ENCODE measurements around the gene IGF2BP1. TPM values are rescaled to one million over a fixed set of nuclear protein-coding genes. Genes with fewer than 3 reads are reported as not detected.
"Not testable (repeated sequence)": the region's sequence is repeated elsewhere in the genome, so short reads cannot be mapped to it uniquely, and the experiment has no call there.

The IGF2BP1 gene
- total RNA-seq, 1 donor from 2014 or later: 0.02 TPM

GRCh38 chr17:49089094-49089493 is 91.9 kb downstream of the IGF2BP1 start:
- intact Hi-C loops (cut with micrococcal nuclease): no loop called here

DNA sequence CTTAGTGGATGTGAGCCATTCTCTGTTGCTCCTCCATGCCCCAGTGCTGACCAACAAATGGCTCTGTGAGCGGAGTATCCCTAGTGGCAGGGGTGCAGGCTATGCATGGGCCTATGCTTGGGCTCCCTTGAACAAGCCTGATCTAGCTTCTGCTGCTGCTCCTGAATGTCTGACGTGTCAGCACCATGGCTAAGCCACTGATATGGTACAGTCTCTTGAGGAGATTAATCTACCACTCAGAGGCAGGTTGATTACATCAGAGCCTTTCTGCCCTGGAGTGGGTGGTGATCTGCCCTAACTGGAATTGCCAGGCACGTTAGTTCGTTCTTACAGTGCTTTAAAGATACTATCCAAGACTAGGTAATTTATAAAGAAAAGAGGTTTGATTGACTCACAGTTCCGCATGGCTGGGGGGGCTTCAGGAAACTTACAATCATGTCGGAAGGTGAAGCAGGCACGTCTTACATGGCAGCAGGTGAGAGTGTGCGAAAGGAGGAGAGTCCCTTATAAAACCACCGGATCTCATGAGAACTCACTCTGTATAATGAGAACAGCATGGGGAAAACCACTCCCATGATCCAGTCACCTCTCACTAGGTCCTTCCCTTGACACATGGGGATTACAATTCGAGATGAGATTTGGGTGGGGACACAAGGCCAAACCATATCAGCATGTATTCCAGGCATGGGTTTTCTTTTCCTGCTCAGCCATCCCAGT is 93.9 kb downstream of the IGF2BP1 start:
- intact Hi-C loops (cut with micrococcal nuclease): no loop called here

GRCh38 chr17:49093131-49093530 is 95.9 kb downstream of the IGF2BP1 start:
- intact Hi-C loops (cut with micrococcal nuclease): no loop called here

DNA sequence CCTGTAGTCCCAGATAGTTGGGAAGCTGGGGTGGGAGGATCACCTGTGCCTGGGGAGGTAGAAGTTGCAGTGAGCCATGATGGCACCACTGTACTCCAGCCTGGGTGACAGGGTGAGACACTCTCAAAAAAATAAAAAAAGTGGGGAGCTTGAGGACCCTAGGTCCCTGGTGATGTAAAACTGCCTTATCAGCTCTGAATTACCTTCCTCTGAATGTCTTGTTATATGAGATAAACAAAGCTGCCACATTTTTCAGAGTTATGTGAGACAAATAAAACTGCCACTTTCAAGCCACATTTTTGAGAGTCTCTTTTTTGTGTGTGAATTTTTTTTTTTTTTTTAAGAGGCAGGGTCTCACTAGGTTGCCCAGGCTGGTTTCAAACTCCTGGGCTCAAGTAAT is 103.4 kb downstream of the IGF2BP1 start:
- intact Hi-C loops (cut with micrococcal nuclease): no loop called here

DNA sequence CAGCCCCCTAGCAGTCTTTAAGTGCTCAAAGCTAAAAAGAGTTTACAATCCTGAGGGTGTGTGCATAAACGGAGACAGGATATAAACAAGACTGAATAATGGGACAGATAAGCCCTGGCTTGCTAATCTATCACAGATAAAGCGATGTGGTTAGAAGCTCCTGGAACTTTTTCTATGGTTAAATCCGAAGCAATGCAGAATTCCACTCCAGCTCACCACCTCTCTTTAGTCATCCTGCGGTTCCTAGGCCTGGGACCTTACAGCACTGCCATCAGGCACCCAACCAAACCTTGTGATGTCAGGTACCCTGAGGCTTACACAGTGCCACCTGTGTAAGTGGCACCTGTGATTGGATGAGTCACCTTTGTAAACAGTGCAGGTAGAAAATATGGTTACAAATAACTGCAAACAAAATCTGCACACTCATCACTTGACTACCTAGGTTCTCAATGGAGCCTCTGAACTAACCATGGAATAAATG is 103.9 kb downstream of the IGF2BP1 start:
- intact Hi-C loops (cut with micrococcal nuclease): no loop called here

- intact Hi-C loops (cut with micrococcal nuclease): not testable (repeated sequence)
Observed at GRCh38 chr17:49103360-49103759, 106.2 kb downstream of the IGF2BP1 start.

GRCh38 chr17:49104511-49105074 is 107.4 kb downstream of the IGF2BP1 start:
- intact Hi-C loops (cut with micrococcal nuclease): no loop called here

Other genes starting within 250 kb of the IGF2BP1 start
- 0.07 TPM in 1 of 2 replicates, not detected in the other for gene TTLL6, start 180.2 kb upstream of the IGF2BP1 start, total RNA-seq
- gene CALCOCO2, start 166.3 kb upstream of the IGF2BP1 start, total RNA-seq: 116 and 129 TPM in 2 replicates
- 114 and 120 TPM in 2 replicates for gene ATP5MC1, start 104.6 kb upstream of the IGF2BP1 start, total RNA-seq
- 75.1 and 78.3 TPM in 2 replicates for gene UBE2Z, start 89.0 kb upstream of the IGF2BP1 start, total RNA-seq
- 128 and 134 TPM in 2 replicates for gene SNF8, start 52.5 kb upstream of the IGF2BP1 start, total RNA-seq
- gene GIP, start 28.8 kb upstream of the IGF2BP1 start, total RNA-seq: not detected in 2 replicates
- gene B4GALNT2, start 135.4 kb downstream of the IGF2BP1 start, total RNA-seq: 0.02 TPM in 1 of 2 replicates, not detected in the other
- gene GNGT2, start 213.2 kb downstream of the IGF2BP1 start, total RNA-seq: 13.3 and 13.7 TPM in 2 replicates
- gene ABI3, start 213.3 kb downstream of the IGF2BP1 start, total RNA-seq: 42.8 and 44.0 TPM in 2 replicates
- gene PHOSPHO1, start 233.4 kb downstream of the IGF2BP1 start, total RNA-seq: not detected in 2 replicates